Suprapubic skin (tissue), 4 donors: ENCODE measurements around the gene ANXA4.
"Not testable (repeated sequence)": the region's sequence is repeated elsewhere in the genome, so short reads cannot be mapped to it uniquely, and the experiment has no call there.

ENCODE experiments used
- CTCF ChIP-seq, 2 donors: fragments of 200-600 bp in 1 of 2; fragments of 450-650 bp in 1 of 2; sonication (generic) in 1 of 2; IDR thresholded peaks; one replicate each; pipeline ENCODE4 v1.5.1; 2016 to 2019; ENCODE audit warnings: antibody characterized with exemption in 2 of 2, mild to moderate bottlenecking in 1 of 2, moderate library complexity in 1 of 2
- POLR2A ChIP-seq, 2 donors: fragments of 450-650 bp; IDR thresholded peaks; one replicate each; pipeline ENCODE4 v1.6.1; 2017; ENCODE audit warnings: antibody characterized with exemption in 2 of 2, mild to moderate bottlenecking in 2 of 2, moderate library complexity in 2 of 2
- POLR2AphosphoS5 ChIP-seq, 3 donors: sonication (generic); formaldehyde crosslinking; IDR thresholded peaks; one replicate each; pipeline ENCODE4 v1.6.1; 2017; ENCODE audit warnings: antibody characterized with exemption in 3 of 3

GRCh38 chr2:69830906-69831241 lies 88.9 kb downstream of the ANXA4 start:
- not testable (repeated sequence) for TF ChIP-seq CTCF, POLR2AphosphoS5, POLR2A (IDR thresholded peaks at IDR 0.05)
